SK-N-SH treated with all-trans-retinoic acid at 6 μM for 48 hours (cell line): ENCODE results near the gene CYP46A1.

ENCODE experiments used
- ESRRG ChIP-seq: fragments of 250-450 bp; sonication (Bioruptor Pico); IDR thresholded peaks from 2 replicates; pipeline ENCODE4 v1.6.1; 2021; ENCODE audit warnings: mild to moderate bottlenecking
- OSR1 ChIP-seq: fragments of 250-450 bp; sonication (Bioruptor Pico); IDR thresholded peaks from 2 replicates; pipeline ENCODE4 v1.8.0; 2022; ENCODE audit warnings: moderate library complexity, mild to moderate bottlenecking, inconsistent platforms
- RARB ChIP-seq: fragments of 250-450 bp; sonication (Bioruptor Pico); IDR thresholded peaks from 2 replicates; pipeline ENCODE4 v1.8.0; 2021; ENCODE audit warnings: mild to moderate bottlenecking, moderate library complexity

DNA sequence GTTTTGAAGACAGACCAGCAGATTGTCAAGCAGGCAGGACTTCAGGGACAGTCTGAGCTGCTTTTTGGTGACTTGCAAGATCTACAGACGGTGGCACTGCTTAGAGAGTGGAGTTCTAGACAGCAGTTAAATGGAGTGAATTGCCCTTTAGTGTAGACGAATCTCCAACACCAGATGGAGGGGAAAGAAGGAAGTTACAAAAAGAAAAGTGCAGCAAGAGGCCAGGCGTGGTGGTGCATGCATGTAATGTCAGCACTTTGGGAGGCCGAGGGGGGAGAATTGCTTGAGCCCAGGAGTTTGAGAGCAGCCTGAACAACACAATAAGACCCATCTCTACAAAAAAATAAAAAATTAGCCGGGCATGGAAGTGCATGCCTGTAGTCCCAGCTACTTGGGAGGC is 47.6 kb upstream of the CYP46A1 start:
- TF ChIP-seq ESRRG, result no peak
- no peak for TF ChIP-seq RARB (CRISPR knock-in tag)
- TF ChIP-seq OSR1 (CRISPR knock-in tag), result no peak
